ENCODE results near the gene MLF2. TPM values are rescaled to one million over a fixed set of nuclear protein-coding genes. Genes with fewer than 3 reads are reported as not detected.

MLF2 gene
- total and polyA plus RNA-seq, 7 donors: 104 to 245 (median 156) TPM

DNA sequence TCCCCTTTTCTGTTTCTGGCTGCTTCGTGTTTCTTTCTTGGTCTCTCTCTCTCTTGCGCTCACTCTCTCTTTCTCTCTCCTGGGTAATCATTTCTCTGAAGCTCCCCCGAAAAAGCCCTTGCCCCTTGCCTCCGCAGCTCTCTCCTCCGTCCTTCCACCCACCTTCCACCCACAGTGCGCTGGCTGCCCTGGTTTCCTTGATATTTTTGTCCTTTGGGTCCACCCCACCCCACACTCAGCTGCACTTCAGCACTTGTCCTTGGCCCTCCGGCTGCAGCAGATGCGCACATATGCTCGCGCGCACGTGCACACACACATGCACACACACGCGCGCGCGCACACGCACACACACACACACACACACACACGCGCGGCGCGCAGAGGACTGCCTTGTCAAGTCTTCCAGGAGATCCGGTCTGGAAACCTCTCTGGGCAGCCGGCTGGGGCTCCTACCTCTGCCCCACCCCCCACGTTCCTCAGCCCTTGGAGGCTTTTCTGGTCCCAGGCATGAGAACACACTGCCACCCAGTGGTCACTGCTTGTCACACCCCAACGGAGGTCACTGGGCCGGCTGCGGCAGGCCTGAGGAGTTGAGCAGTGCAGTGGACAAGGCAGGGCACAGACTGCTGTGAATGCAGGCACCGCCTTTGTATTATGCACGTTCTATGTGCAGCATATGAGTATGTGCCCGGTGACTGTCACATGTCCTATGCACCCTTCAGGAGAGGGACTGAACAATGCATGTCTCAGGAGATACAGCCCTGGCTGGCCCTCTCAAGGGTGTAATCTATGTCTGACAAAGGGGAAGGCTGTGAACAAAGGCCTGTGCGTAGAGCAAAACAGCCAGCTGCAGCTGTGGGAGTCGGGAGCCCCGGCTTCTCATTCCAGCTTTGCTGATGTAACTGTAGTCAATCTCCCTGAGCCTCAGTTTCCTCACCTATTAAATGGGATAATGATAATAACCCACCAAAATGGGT, 25.9 kb upstream of the MLF2 start:
- intact Hi-C loops (cut with DNase I): loop anchor here (1.0 to 5.0 kb wide), 5 partner anchors 24 to 160 kb away; partner anchors contain the start of gene MLF2 (in 1 of the 2)
- no peaks in the 10 kb centered on the region for H3K36me3 ChIP-seq (ENCODE audit: insufficient read depth in 1 of 2, low read depth in 1 of 2)
- H3K4me1 ChIP-seq: peaks cover 5% of the 10 kb centered on the region
- WGBS, 3 donors: 2 to 4% (median 3%) methylated on average over 30 to 35 of the region's 35 CpGs
- no peaks in the 10 kb centered on the region for H3K9me3 ChIP-seq
- H3K27me3 ChIP-seq (ENCODE audit: insufficient read depth in 3 of 3, low read length in 2 of 3): peaks cover 0 to under 1% (median 0%) of the 10 kb centered on the region in 3 donors
- peak; percentile 94 to 97 for DNase-seq
- peak overlapping the region; percentile 65 for H3K4me3 ChIP-seq
- ATAC-seq: peak; percentile 98 to 99 (median 99)
- peak overlapping the region; percentile 68 for H3K27ac ChIP-seq
- TF ChIP-seq CTCF (IDR thresholded peaks at IDR 0.05): peak; percentile 96

DNA sequence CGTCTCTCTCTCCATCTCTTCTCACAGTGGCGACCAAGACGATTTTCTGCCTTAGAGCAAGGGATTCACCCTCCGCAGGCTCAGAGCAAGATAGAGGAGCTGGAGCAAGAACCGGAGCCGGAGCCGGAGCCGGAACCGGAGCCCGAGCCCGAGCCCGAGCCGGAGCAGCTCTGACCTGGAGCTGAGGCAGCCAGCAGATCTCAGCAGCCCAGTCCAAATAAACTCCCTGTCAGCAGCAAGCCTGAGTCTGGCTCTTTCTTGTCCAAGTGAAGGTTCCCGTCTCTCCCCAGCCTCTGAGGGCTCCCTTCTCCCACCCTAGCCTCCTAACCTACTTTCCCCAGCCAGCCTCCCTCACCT, 25.3 kb upstream of the MLF2 start:
- Histone ChIP-seq H3K36me3 (ENCODE audit: insufficient read depth in 1 of 2, low read depth in 1 of 2) (no peaks in the 10 kb centered on the region), H3K27ac (peak overlapping the region; percentile 68), H3K4me1 (peaks cover 5% of the 10 kb centered on the region), H3K27me3 (ENCODE audit: insufficient read depth in 3 of 3, low read length in 2 of 3) (peaks cover 0 to 2% (median 0%) of the 10 kb centered on the region in 3 donors), H3K4me3 (peak overlapping the region; percentile 65), H3K9me3 (no peaks in the 10 kb centered on the region)
- no peak for TF ChIP-seq CTCF (IDR thresholded peaks at IDR 0.05)
- ATAC-seq: peak; percentile 30 to 64 (median 44)
- DNase-seq: peak; percentile 41 to 67
- intact Hi-C loops (cut with DNase I): loop anchor here (2.0 to 5.0 kb wide), 4 partner anchors 23 to 159 kb away; no protein-coding TSS in a partner anchor
- WGBS, 3 donors: 5 to 24% (median 22%) methylated on average over 12 to 14 of the region's 14 CpGs

- ATAC-seq: no peak
- Histone ChIP-seq H3K4me3 (no peak overlapping the region), H3K4me1 (peaks cover 5% of the 10 kb centered on the region), H3K36me3 (ENCODE audit: insufficient read depth in 1 of 2, low read depth in 1 of 2) (no peaks in the 10 kb centered on the region), H3K9me3 (no peaks in the 10 kb centered on the region), H3K27me3 (ENCODE audit: insufficient read depth in 3 of 3, low read length in 2 of 3) (peaks cover 0 to 2% (median 0%) of the 10 kb centered on the region in 3 donors), H3K27ac (no peak overlapping the region)
- DNase-seq: no peak
- WGBS, 3 donors: 94 to 97% (median 95%) methylated on average over 5 of the region's 5 CpGs
- TF ChIP-seq CTCF (IDR thresholded peaks at IDR 0.05): no peak
- intact Hi-C loops (cut with DNase I): loop anchor here in 1 of 2 donors (5.0 kb wide), 1 partner anchor 40 kb away; no protein-coding TSS in a partner anchor
These were observed 24.4 kb upstream of the MLF2 start for GRCh38 chr12:6777386-6777785.

DNA sequence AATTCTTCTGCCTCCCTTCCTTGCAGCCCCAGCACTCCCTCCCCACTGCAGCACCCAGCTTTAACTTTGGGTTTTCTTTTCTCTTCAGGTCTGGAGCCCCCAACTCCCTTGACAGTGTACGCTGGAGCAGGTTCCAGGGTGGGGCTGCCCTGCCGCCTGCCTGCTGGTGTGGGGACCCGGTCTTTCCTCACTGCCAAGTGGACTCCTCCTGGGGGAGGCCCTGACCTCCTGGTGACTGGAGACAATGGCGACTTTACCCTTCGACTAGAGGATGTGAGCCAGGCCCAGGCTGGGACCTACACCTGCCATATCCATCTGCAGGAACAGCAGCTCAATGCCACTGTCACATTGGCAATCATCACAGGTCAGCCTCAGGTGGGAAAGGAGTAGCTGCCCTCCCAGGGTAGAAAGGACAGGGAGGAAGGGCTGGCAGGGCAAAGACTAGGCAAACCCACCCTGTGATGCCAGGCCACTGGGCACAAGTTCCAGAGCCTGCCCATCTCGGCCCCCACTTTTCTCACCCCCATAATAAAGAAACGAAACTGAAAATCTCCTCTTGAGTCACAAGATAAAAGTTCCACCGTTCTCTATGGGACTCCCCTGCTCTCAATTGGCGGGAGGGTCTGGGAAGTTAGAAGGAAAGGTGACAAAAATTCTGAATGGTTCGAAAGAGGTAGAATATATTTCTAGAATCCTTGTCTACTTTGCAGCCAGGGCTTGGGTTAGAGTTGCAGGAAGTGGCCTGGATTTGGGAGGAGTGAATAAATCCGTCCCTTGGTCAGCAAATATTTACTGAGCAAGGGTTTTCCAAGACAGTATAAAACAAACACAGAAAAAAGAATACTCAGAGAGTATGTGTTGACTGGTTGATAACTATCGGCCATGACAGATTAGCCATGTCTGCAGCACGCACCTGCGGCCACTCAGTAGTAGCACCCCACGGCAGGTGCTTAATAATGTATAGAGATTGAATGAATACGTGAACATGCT, 22.5 kb upstream of the MLF2 start:
- H3K27me3 ChIP-seq (ENCODE audit: insufficient read depth in 3 of 3, low read length in 2 of 3): peaks cover 0 to 2% (median 0%) of the 10 kb centered on the region in 3 donors
- DNase-seq (no peak), ATAC-seq (no peak)
- H3K4me3 ChIP-seq: no peak overlapping the region
- H3K4me1 ChIP-seq: peaks cover 5% of the 10 kb centered on the region
- no peak for TF ChIP-seq CTCF (IDR thresholded peaks at IDR 0.05)
- no peak overlapping the region for H3K27ac ChIP-seq
- intact Hi-C loops (cut with DNase I): loop anchor here in 1 of 2 donors (5.0 kb wide), 1 partner anchor 38 kb away; no protein-coding TSS in a partner anchor
- no peaks in the 10 kb centered on the region for H3K9me3 ChIP-seq
- no peaks in the 10 kb centered on the region for H3K36me3 ChIP-seq (ENCODE audit: insufficient read depth in 1 of 2, low read depth in 1 of 2)
- 84 to 92% (median 85%) methylated on average over 16 of the region's 16 CpGs for WGBS, 3 donors
